Common myeloid progenitor, CD34-positive (primary cell): ENCODE measurements around the gene ERG28. TPM values are rescaled to one million over a fixed set of nuclear protein-coding genes. Genes with fewer than 3 reads are reported as not detected.

ENCODE experiments used
- CTCF ChIA-PET: fragments of 350-600 bp; sonication (Branson Sonifier 250); formaldehyde crosslinking; loops from one replicate; lab custom pipeline; 2021; ENCODE audit warnings: antibody characterized with exemption; lab: Charles Lee
- POLR2A ChIA-PET: fragments of 350-600 bp; sonication (Branson Sonifier 250); formaldehyde crosslinking; loops from one replicate; lab custom pipeline; 2021; ENCODE audit warnings: antibody characterized with exemption; lab: Charles Lee
- DNase-seq, 3 donors: peaks; one replicate each; pipeline versions ENCODE4 v3.0.0 to v3.0.0-alpha.2; 2013
- H3K27ac ChIP-seq, 2 experiments: 1 replicate in 1 of 2; 2 replicates in 1 of 2; pipeline ENCODE4 v1.7.0; 2013; ENCODE audit warnings: inconsistent platforms in 2 of 2, low read length in 2 of 2, mild to moderate bottlenecking in 2 of 2, low read depth in 1 of 2, moderate library complexity in 1 of 2; ENCODE audit not compliant: severe bottlenecking in 2 of 2, insufficient read depth in 1 of 2, poor library complexity in 1 of 2
- H3K27me3 ChIP-seq, 5 experiments: replicated peaks in 2 of 5; 1 replicate in 3 of 5; 2 replicates in 2 of 5; pipeline versions ENCODE4 v1.6.1 to v1.7.0; 2013; ENCODE audit warnings: low read length in 4 of 5, mild to moderate bottlenecking in 2 of 5, moderate library complexity in 2 of 5, inconsistent platforms in 1 of 5; ENCODE audit not compliant: insufficient read depth in 5 of 5, control insufficient read depth in 4 of 5
- H3K36me3 ChIP-seq, 4 experiments: 1 replicate in 2 of 4; 2 replicates in 2 of 4; pipeline versions ENCODE4 v1.6.1 to v1.7.0; 2013; ENCODE audit warnings: low read length in 3 of 4, control low read depth in 1 of 4, mild to moderate bottlenecking in 1 of 4; ENCODE audit not compliant: control insufficient read depth in 4 of 4, insufficient read depth in 4 of 4
- H3K4me1 ChIP-seq, 4 experiments: 1 replicate in 3 of 4; 2 replicates in 1 of 4; pipeline versions ENCODE4 v1.6.1 to v1.7.1; 2013; ENCODE audit warnings: low read length in 3 of 4, mild to moderate bottlenecking in 3 of 4, control low read depth in 1 of 4, inconsistent platforms in 1 of 4, moderate library complexity in 1 of 4; ENCODE audit not compliant: control insufficient read depth in 4 of 4, insufficient read depth in 4 of 4; ENCODE audit errors: control extremely low read depth in 1 of 4
- H3K4me3 ChIP-seq, 7 experiments: 1 replicate in 4 of 7; 2 replicates in 3 of 7; pipeline versions ENCODE4 v1.5.1 to v1.7.0; 2013; ENCODE audit warnings: mild to moderate bottlenecking in 7 of 7, low read length in 6 of 7, moderate library complexity in 6 of 7, inconsistent platforms in 2 of 7, low read depth in 2 of 7, control low read depth in 1 of 7; ENCODE audit not compliant: insufficient read depth in 4 of 7, control insufficient read depth in 1 of 7; ENCODE audit errors: extremely low read depth in 1 of 7
- H3K9me3 ChIP-seq, 5 experiments: 1 replicate in 4 of 5; 2 replicates in 1 of 5; pipeline versions ENCODE4 v1.6.1 to v1.7.1; 2013; ENCODE audit warnings: low read length in 4 of 5, mild to moderate bottlenecking in 2 of 5, inconsistent platforms in 1 of 5, low read depth in 1 of 5, moderate library complexity in 1 of 5; ENCODE audit not compliant: control insufficient read depth in 4 of 5, insufficient read depth in 2 of 5; ENCODE audit errors: control extremely low read depth in 1 of 5
- WGBS: methylation state at CpG from one replicate; pipeline ENCODE4 v1.1.5; 2013; ENCODE audit not compliant: insufficient coverage; 5-methylcytosine and 5-hydroxymethylcytosine counted together
- polyA plus RNA-seq: library from polyadenylated mRNA; unstranded; fragments of 120-200 nt; gene quantifications from one replicate; pipeline ENCODE4 v1.2.1, GENCODE V29; 2013

The ERG28 gene
- 18.5 TPM for polyA plus RNA-seq

- peak within 1 kb of the TSS; percentile 94 to 100 (median 98) for H3K4me3 ChIP-seq
- WGBS: 0% methylated on average over 54 of the region's 60 CpGs
- CTCF ChIA-PET: interaction anchor here (1.1 to 3.1 kb wide), 4 partner anchors 82 to 99 kb away, joined by 4 to 16 read pairs (median 4); partner anchors contain the start of gene FLVCR2
- H3K27ac ChIP-seq: peak within 1 kb of the TSS; percentile 88 to 95
- POLR2A ChIA-PET: no interaction called here
- no peaks in the 10 kb centered on the region for H3K9me3 ChIP-seq
- peak; percentile 98 to 99 (median 99) for DNase-seq
- H3K4me1 ChIP-seq: peaks cover 10 to 20% (median 15%) of the 10 kb centered on the region in 4 experiments
- H3K27me3 ChIP-seq: no peaks in the 10 kb centered on the region
- H3K36me3 ChIP-seq: peaks cover 0 to 31% (median 14%) of the 10 kb centered on the region in 4 experiments
These were observed at the start of gene ERG28, which contains the start of gene TTLL5 for GRCh38 chr14:75660630-75661498. ERG28 (minus strand) TSS chr14:75660876; CDS start chr14:75657502, 3,374 bp downstream. TTLL5 (plus strand) TSS chr14:75661246; CDS start chr14:75663150, 1,904 bp downstream.

DNA sequence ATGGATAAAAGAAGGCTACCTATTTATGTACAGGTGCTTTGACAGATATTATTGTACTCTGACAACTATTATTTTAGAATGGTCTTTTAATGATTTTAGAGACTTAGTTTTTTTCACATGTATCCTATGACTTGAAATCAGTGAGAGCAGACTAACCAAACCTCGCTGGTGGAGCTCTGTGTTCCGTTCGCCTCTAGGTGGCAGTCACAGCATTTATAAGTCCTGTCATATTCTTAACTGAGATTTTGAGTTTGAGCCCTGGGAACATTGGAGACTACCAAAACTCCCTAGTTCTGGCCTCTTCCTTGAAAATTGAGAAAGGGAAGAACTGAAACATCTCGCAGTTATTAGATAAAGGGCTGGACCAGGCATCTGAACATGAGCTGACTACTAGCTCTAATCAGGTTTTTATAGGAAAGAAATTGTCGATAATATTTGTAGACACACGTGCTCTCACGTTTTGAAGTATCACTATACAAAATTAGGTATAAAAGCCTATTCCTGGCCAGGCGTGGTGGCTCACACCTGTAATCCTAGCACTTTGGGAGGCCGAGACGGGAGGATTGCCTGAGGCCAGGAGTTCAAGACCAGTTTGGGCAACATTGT is 48.6 kb upstream of the ERG28 start:
- ChIA-PET CTCF (interaction anchor here (0.7 to 6.6 kb wide), 24 partner anchors 8 to 678 kb away, joined by 3 to 147 read pairs (median 4); partner anchors contain the start of genes FLVCR2, IFT43 and TGFB3), POLR2A (no interaction called here)
- Histone ChIP-seq H3K36me3 (peaks cover 3 to 31% (median 16%) of the 10 kb centered on the region in 4 experiments), H3K4me3 (no peak overlapping the region), H3K27ac (no peak overlapping the region), H3K4me1 (no peaks in the 10 kb centered on the region), H3K9me3 (no peaks in the 10 kb centered on the region), H3K27me3 (no peaks in the 10 kb centered on the region)
- 47% methylated on average over 7 of the region's 10 CpGs for WGBS
- peak; percentile 77 to 89 (median 84) for DNase-seq

DNA sequence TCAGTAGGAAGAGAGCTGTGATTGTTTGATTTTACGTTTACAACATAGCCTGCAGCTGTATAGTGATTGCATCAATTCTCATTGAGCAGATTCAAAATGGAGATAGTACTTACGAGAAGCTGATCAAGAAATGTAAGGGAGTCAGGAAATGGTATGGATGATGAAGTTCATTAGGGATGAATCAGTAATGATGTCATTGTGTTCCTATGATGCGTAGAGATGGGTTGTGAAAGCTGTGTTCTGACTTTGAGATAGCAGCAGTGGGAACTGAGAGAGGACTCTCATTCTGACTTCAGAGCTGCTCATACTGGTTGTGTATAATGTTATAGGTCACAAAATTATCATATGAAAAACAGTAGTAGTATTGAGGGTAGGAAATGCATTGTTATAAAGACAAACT is 44.3 kb upstream of the ERG28 start:
- peaks cover 0 to 4% (median 4%) of the 10 kb centered on the region in 5 experiments for H3K9me3 ChIP-seq
- CTCF ChIA-PET: interaction anchor here (1.2 kb wide), 1 partner anchor 275 kb away, joined by 3 read pairs; no protein-coding TSS in a partner anchor
- DNase-seq: no peak
- no peak overlapping the region for H3K27ac ChIP-seq
- no peak overlapping the region for H3K4me3 ChIP-seq
- POLR2A ChIA-PET: no interaction called here
- H3K36me3 ChIP-seq: peaks cover 10 to 54% (median 29%) of the 10 kb centered on the region in 4 experiments
- no peaks in the 10 kb centered on the region for H3K27me3 ChIP-seq
- 100% methylated on average over 3 of the region's 3 CpGs for WGBS
- H3K4me1 ChIP-seq: no peaks in the 10 kb centered on the region

DNA sequence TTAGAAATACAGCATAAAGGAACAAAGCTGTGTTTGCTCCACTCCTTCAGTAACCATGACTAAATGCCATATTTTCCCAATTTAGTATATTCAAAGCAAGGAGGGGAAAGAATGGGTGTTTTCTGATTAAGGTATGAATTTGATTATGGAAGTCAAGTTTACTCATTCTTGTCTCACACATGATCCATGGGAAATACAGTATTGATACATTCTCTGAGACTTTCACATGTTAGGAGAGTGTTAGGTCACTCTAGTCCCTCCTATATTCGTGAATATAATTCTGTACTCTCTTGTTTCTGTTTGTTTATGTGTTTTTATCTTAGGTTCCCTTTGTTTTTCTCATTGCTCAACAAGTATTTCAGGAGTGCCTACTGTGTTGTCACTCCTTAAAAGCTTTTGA is 42.8 kb upstream of the ERG28 start:
- no peak overlapping the region for H3K4me3 ChIP-seq
- no peak overlapping the region for H3K27ac ChIP-seq
- no peaks in the 10 kb centered on the region for H3K4me1 ChIP-seq
- CTCF ChIA-PET: interaction anchor here (1.1 to 1.3 kb wide), 2 partner anchors 273 to 279 kb away, joined by 4 read pairs; partner anchors contain the start of gene TGFB3
- POLR2A ChIA-PET: no interaction called here
- H3K27me3 ChIP-seq: no peaks in the 10 kb centered on the region
- WGBS: no CpG with 5 or more reads among the region's 1 CpG
- peaks cover 0 to 5% (median 4%) of the 10 kb centered on the region in 5 experiments for H3K9me3 ChIP-seq
- DNase-seq: no peak
- H3K36me3 ChIP-seq: peaks cover 10 to 63% (median 37%) of the 10 kb centered on the region in 4 experiments

- ChIA-PET POLR2A (no interaction called here), CTCF (interaction anchor here (1.2 to 1.5 kb wide), 4 partner anchors 8 to 295 kb away, joined by 3 to 6 read pairs (median 4); partner anchors contain the start of gene TGFB3)
- Histone ChIP-seq H3K27me3 (no peaks in the 10 kb centered on the region), H3K9me3 (peaks cover 0 to 5% (median 4%) of the 10 kb centered on the region in 5 experiments), H3K27ac (no peak overlapping the region), H3K36me3 (peaks cover 8 to 59% (median 37%) of the 10 kb centered on the region in 4 experiments), H3K4me1 (peaks cover 0 to 5% (median 3%) of the 10 kb centered on the region in 4 experiments), H3K4me3 (no peak overlapping the region)
- DNase-seq: no peak
- WGBS: 100% methylated on average over 1 of the region's 3 CpGs
These were observed 42.1 kb upstream of the ERG28 start for GRCh38 chr14:75702616-75703261.

- ChIA-PET CTCF (interaction anchor here (1.2 to 1.5 kb wide), 4 partner anchors 9 to 295 kb away, joined by 3 to 6 read pairs (median 3); no protein-coding TSS in a partner anchor), POLR2A (no interaction called here)
- no peak for DNase-seq
- H3K36me3 ChIP-seq: peaks cover 7 to 55% (median 33%) of the 10 kb centered on the region in 4 experiments
- peaks cover 0 to 5% (median 4%) of the 10 kb centered on the region in 5 experiments for H3K9me3 ChIP-seq
- no peaks in the 10 kb centered on the region for H3K27me3 ChIP-seq
- H3K4me1 ChIP-seq: peaks cover 3 to 10% (median 5%) of the 10 kb centered on the region in 4 experiments
- no peak overlapping the region for H3K27ac ChIP-seq
- H3K4me3 ChIP-seq: no peak overlapping the region
- WGBS: 100% methylated on average over 1 of the region's 2 CpGs
These were observed 41.4 kb upstream of the ERG28 start for GRCh38 chr14:75702122-75702521.
